C4-2B (cell line): ENCODE results near the gene MKX.

Source experiments
- H3K27ac ChIP-seq: fragments of 450-650 bp; 2 replicates; pipeline ENCODE4 v1.5.1; 2017
- ZFX ChIP-seq: fragments of 450-650 bp; IDR thresholded peaks from 2 replicates; pipeline ENCODE4 v1.6.1; 2017
- TF ChIP-seq, protein P1 (sequence below): fragments of 450-650 bp; conservative IDR thresholded peaks from 2 replicates; pipeline ENCODE4 v1.5.1; 2017; ENCODE audit warnings: mild to moderate bottlenecking

Gene MKX

DNA sequence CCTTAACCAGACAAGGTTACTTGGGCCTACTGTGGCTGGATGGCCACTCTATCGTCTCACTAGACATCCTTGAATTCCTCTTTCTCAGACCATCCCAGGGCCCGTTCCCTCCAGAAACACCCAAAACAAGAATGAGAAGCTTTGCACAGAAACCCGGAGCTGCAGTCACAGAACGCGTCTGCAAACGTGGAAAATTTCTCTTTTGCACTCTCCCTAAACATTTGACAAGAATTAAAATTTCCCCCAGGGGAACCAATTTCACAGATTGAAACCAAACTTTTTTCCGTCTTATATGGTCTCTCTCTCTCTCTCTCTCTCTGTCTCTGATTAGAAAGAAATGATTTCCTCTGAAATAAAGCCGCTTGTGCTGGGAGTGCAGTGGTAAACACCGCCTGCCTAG lies 120.7 kb downstream of the MKX start:
- TF ChIP-seq ZFX, result no peak
- TF ChIP-seq, protein P1, sequence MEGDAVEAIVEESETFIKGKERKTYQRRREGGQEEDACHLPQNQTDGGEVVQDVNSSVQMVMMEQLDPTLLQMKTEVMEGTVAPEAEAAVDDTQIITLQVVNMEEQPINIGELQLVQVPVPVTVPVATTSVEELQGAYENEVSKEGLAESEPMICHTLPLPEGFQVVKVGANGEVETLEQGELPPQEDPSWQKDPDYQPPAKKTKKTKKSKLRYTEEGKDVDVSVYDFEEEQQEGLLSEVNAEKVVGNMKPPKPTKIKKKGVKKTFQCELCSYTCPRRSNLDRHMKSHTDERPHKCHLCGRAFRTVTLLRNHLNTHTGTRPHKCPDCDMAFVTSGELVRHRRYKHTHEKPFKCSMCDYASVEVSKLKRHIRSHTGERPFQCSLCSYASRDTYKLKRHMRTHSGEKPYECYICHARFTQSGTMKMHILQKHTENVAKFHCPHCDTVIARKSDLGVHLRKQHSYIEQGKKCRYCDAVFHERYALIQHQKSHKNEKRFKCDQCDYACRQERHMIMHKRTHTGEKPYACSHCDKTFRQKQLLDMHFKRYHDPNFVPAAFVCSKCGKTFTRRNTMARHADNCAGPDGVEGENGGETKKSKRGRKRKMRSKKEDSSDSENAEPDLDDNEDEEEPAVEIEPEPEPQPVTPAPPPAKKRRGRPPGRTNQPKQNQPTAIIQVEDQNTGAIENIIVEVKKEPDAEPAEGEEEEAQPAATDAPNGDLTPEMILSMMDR, result no peak
- no peak overlapping the region for H3K27ac ChIP-seq
